ENCODE measurements around the gene SLC22A6. TPM values are rescaled to one million over a fixed set of nuclear protein-coding genes. Genes with fewer than 3 reads are reported as not detected.

The SLC22A6 gene
- total and polyA plus RNA-seq, 8 donors, result not detected

- TF ChIP-seq EP300 (IDR thresholded peaks at IDR 0.05) (no peak), CTCF (IDR thresholded peaks at IDR 0.05) (no peak), POLR2A (IDR thresholded peaks at IDR 0.05) (no peak), POLR2AphosphoS5 (IDR thresholded peaks at IDR 0.05) (no peak)
Measured at GRCh38 chr11:62930666-62931065, 54.1 kb downstream of the SLC22A6 start.

GRCh38 chr11:62930157-62930556 is 54.6 kb downstream of the SLC22A6 start:
- DNase-seq, result peak in 1 of 2 donors; percentile 66
- intact Hi-C loops (cut with DNase I; ENCODE audit: low total_unique reads), result no loop called here
- Histone ChIP-seq H3K36me3 (no peaks in the 10 kb centered on the region), H3K27ac (no peak overlapping the region), H3K4me1 (peaks cover 16 to 20% (median 17%) of the 10 kb centered on the region in 4 donors), H3K4me3 (no peak overlapping the region), H3K27me3 (peaks cover 3 to 46% (median 27%) of the 10 kb centered on the region in 3 donors), H3K9me3 (no peaks in the 10 kb centered on the region)
- TF ChIP-seq POLR2A (IDR thresholded peaks at IDR 0.05) (no peak), POLR2AphosphoS5 (IDR thresholded peaks at IDR 0.05) (no peak), EP300 (IDR thresholded peaks at IDR 0.05) (no peak), CTCF (IDR thresholded peaks at IDR 0.05) (no peak)
- 46 to 82% (median 62%) methylated on average over 3 to 4 of the region's 4 CpGs for WGBS, 5 donors

More at GRCh38 chr11:62930666-62931065, 54.1 kb downstream of the SLC22A6 start:
- no peak for DNase-seq
- Histone ChIP-seq H3K36me3 (no peaks in the 10 kb centered on the region), H3K4me3 (no peak overlapping the region), H3K9me3 (no peaks in the 10 kb centered on the region), H3K4me1 (peaks cover 14 to 15% (median 15%) of the 10 kb centered on the region in 4 donors), H3K27me3 (peaks cover 3 to 41% (median 22%) of the 10 kb centered on the region in 3 donors), H3K27ac (no peak overlapping the region)
- intact Hi-C loops (cut with DNase I; ENCODE audit: low total_unique reads), result no loop called here
- 48 to 78% (median 61%) methylated on average over 1 of the region's 1 CpG for WGBS, 5 donors

- intact Hi-C loops (cut with DNase I; ENCODE audit: low total_unique reads), result no loop called here
- no peak for TF ChIP-seq POLR2AphosphoS5 (IDR thresholded peaks at IDR 0.05)
- Histone ChIP-seq H3K27ac (no peak overlapping the region), H3K4me3 (no peak overlapping the region), H3K27me3 (peaks cover 10 to 68% (median 44%) of the 10 kb centered on the region in 3 donors), H3K4me1 (peaks cover 26 to 33% (median 29%) of the 10 kb centered on the region in 4 donors), H3K36me3 (no peaks in the 10 kb centered on the region), H3K9me3 (no peaks in the 10 kb centered on the region)
- DNase-seq, result peak in 1 of 2 donors; percentile 66
- WGBS, 5 donors, result 43 to 55% (median 45%) methylated on average over 11 to 13 of the region's 13 CpGs
Measured at GRCh38 chr11:62928011-62928410, 56.8 kb downstream of the SLC22A6 start.

GRCh38 chr11:62926680-62927455 is 57.9 kb downstream of the SLC22A6 start:
- WGBS, 5 donors, result 14 to 28% (median 20%) methylated on average over 31 to 53 of the region's 53 CpGs

More at GRCh38 chr11:62926680-62927455, 57.9 kb downstream of the SLC22A6 start:
- Histone ChIP-seq H3K27me3 (peaks cover 17 to 79% (median 53%) of the 10 kb centered on the region in 3 donors), H3K4me3 (peak overlapping the region; percentile 9 to 41 (median 30)), H3K4me1 (peaks cover 28 to 44% (median 36%) of the 10 kb centered on the region in 4 donors), H3K9me3 (no peaks in the 10 kb centered on the region), H3K27ac (no peak overlapping the region), H3K36me3 (no peaks in the 10 kb centered on the region)
- intact Hi-C loops (cut with DNase I; ENCODE audit: low total_unique reads), result no loop called here
- TF ChIP-seq POLR2A (IDR thresholded peaks at IDR 0.05) (no peak), POLR2AphosphoS5 (IDR thresholded peaks at IDR 0.05) (no peak), EP300 (IDR thresholded peaks at IDR 0.05) (no peak)
- DNase-seq, result no peak

Small RNA genes lying within 50 kb of the gene (small RNA-seq; reads per million reads assigned to genes)
- 0 reads per million in 4 donors for gene RN7SL259P

Other genes starting within 250 kb of the SLC22A6 start
- gene ZBTB3, start 230.8 kb downstream of the SLC22A6 start, total RNA-seq, result 10 to 100 TPM in 2 of 5 donors, 1 to 10 TPM in 2, not detected in 1; 4.2 to 16.5 (median 9.5) TPM
- 1 to 10 TPM; 3.3 to 6.9 (median 3.4) TPM for gene ZBTB3, start 230.8 kb downstream of the SLC22A6 start, polyA plus RNA-seq
- gene POLR2G, start 223.4 kb downstream of the SLC22A6 start, total RNA-seq, result 10 to 100 TPM in 4 of 5 donors, 1 to 10 TPM in 1; 3.8 to 95.5 (median 23.9) TPM
- 100 to 1,000 TPM in 1 of 3 donors, 10 to 100 TPM in 2; 85.8 to 119 (median 88.7) TPM for gene POLR2G, start 223.4 kb downstream of the SLC22A6 start, polyA plus RNA-seq
- 10 to 100 TPM in 4 of 5 donors, 1 to 10 TPM in 1; 4.6 to 35.0 (median 11.0) TPM for gene TAF6L, start 213.6 kb downstream of the SLC22A6 start, total RNA-seq
- 10 to 100 TPM in 2 of 3 donors, 1 to 10 TPM in 1; 7.5 to 19.7 (median 19.3) TPM for gene TAF6L, start 213.6 kb downstream of the SLC22A6 start, polyA plus RNA-seq
- 100 to 1,000 TPM in 1 of 5 donors, 10 to 100 TPM in 3, not detected in 1; 26.1 to 135 (median 85.5) TPM for gene TMEM179B, start 197.6 kb downstream of the SLC22A6 start, total RNA-seq
- gene TMEM179B, start 197.6 kb downstream of the SLC22A6 start, polyA plus RNA-seq, result 10 to 100 TPM; 28.3 to 68.6 (median 32.1) TPM
- gene TMEM223, start 193.0 kb downstream of the SLC22A6 start, total RNA-seq, result 10 to 100 TPM in 2 of 5 donors, 1 to 10 TPM in 1, under 1 TPM in 1, not detected in 1; 0.89 to 14.9 (median 10.7) TPM
- 10 to 100 TPM; 10.2 to 28.2 (median 17.7) TPM for gene TMEM223, start 193.0 kb downstream of the SLC22A6 start, polyA plus RNA-seq
- gene NXF1, start 179.5 kb downstream of the SLC22A6 start, total RNA-seq, result 10 to 100 TPM; 30.7 to 83.5 (median 56.5) TPM
- 100 to 1,000 TPM in 1 of 3 donors, 10 to 100 TPM in 2; 23.5 to 138 (median 49.6) TPM for gene NXF1, start 179.5 kb downstream of the SLC22A6 start, polyA plus RNA-seq
- 10 to 100 TPM in 4 of 5 donors, 1 to 10 TPM in 1; 8.2 to 48.1 (median 24.2) TPM for gene STX5, start 152.9 kb downstream of the SLC22A6 start, total RNA-seq
- gene STX5, start 152.9 kb downstream of the SLC22A6 start, polyA plus RNA-seq, result 10 to 100 TPM; 21.7 to 44.6 (median 29.3) TPM
- gene TEX54, start 152.1 kb downstream of the SLC22A6 start, total RNA-seq, result not detected
- gene TEX54, start 152.1 kb downstream of the SLC22A6 start, polyA plus RNA-seq, result not detected
- 10 to 100 TPM; 27.7 to 57.6 (median 41.2) TPM for gene WDR74, start 145.4 kb downstream of the SLC22A6 start, total RNA-seq
- gene WDR74, start 145.4 kb downstream of the SLC22A6 start, polyA plus RNA-seq, result 10 to 100 TPM; 47.2 to 67.9 (median 48.8) TPM
- gene SLC3A2, start 104.1 kb downstream of the SLC22A6 start, total RNA-seq, result 100 to 1,000 TPM in 4 of 5 donors, 10 to 100 TPM in 1; 70.7 to 255 (median 141) TPM
- gene SLC3A2, start 104.1 kb downstream of the SLC22A6 start, polyA plus RNA-seq, result 100 to 1,000 TPM in 1 of 3 donors, 10 to 100 TPM in 2; 36.0 to 176 (median 51.6) TPM
- 10 to 100 TPM in 1 of 5 donors, 1 to 10 TPM in 2, under 1 TPM in 1, not detected in 1; 0.73 to 19.4 (median 6.6) TPM for gene CHRM1, start 63.6 kb downstream of the SLC22A6 start, total RNA-seq
- under 1 TPM in 2 of 3 donors, not detected in 1; 0.12 to 0.48 TPM for gene CHRM1, start 63.6 kb downstream of the SLC22A6 start, polyA plus RNA-seq
- not detected for gene SLC22A8, start 30.9 kb upstream of the SLC22A6 start, total RNA-seq
- not detected for gene SLC22A8, start 30.9 kb upstream of the SLC22A6 start, polyA plus RNA-seq
- not detected for gene SLC22A24, start 159.3 kb upstream of the SLC22A6 start, total RNA-seq
- not detected for gene SLC22A24, start 159.3 kb upstream of the SLC22A6 start, polyA plus RNA-seq